Spinal cord (tissue), 10 donors: Measurements from ENCODE around the gene TRIM10. TPM values are rescaled to one million over a fixed set of nuclear protein-coding genes. Genes with fewer than 3 reads are reported as not detected.

Experiments
- DNase-seq, 6 donors: peaks; one replicate each; pipeline versions ENCODE4 v3.0.0 to v3.0.0-alpha.2; 2013 to 2015; ENCODE audit warnings: low spot score in 6 of 6, low read depth in 4 of 6
- H3K27ac ChIP-seq: one replicate; pipeline ENCODE4 v1.5.1; 2013; ENCODE audit warnings: low read depth, low read length, control low read depth
- H3K27me3 ChIP-seq: one replicate; pipeline ENCODE4 v1.6.1; 2013; ENCODE audit warnings: low read length; ENCODE audit not compliant: control insufficient read depth, insufficient read depth
- H3K36me3 ChIP-seq: one replicate; pipeline ENCODE4 v1.6.1; 2013; ENCODE audit warnings: low read length; ENCODE audit not compliant: control insufficient read depth, insufficient read depth
- H3K4me1 ChIP-seq: one replicate; pipeline ENCODE4 v1.6.1; 2013; ENCODE audit warnings: low read length; ENCODE audit not compliant: control insufficient read depth, insufficient read depth
- H3K4me3 ChIP-seq: one replicate; pipeline ENCODE4 v1.5.1; 2013; ENCODE audit warnings: low read depth, low read length, control low read depth
- H3K9me3 ChIP-seq: one replicate; pipeline ENCODE4 v1.6.1; 2013; ENCODE audit warnings: low read length; ENCODE audit not compliant: control insufficient read depth, insufficient read depth
- WGBS: methylation state at CpG from one replicate; pipeline ENCODE4 v1.1.5; 2013; ENCODE audit warnings: missing lambda C conversion rate; ENCODE audit not compliant: insufficient coverage; 5-methylcytosine and 5-hydroxymethylcytosine counted together
- long read RNA-seq, 4 donors: transcript quantifications; one replicate each; lab custom pipeline, GENCODE V29; 2026
- polyA plus RNA-seq, 2 donors: library from polyadenylated mRNA; unstranded; fragments of 120-200 nt; gene quantifications; one replicate each; pipeline ENCODE4 v1.2.1, GENCODE V29; 2013; ENCODE audit not compliant: insufficient read length in 2 of 2
- total RNA-seq, 2 donors: library from RNA; depleted of rRNA in 1 of 2; stranded (reverse); fragments of 120-200 nt in 1 of 2; fragments of >200 nt in 1 of 2; gene quantifications; one replicate each; pipeline versions ENCODE4 v1.2.3 to v1.2.4, GENCODE V29; 2013 to 2014
- donor health status: healthy.

TRIM10 gene
- 1 to 10 TPM in 1 of 2 donors, under 1 TPM in 1; 0.94 to 2.2 TPM for total RNA-seq
- under 1 TPM; 0.14 to 0.19 TPM for polyA plus RNA-seq
- long read RNA-seq, donor 1, result 0 reads
- long read RNA-seq, donor 2, result 0 reads
- long read RNA-seq, donor 3, result 0 reads
- long read RNA-seq, donor 4, result 0 reads

DNA sequence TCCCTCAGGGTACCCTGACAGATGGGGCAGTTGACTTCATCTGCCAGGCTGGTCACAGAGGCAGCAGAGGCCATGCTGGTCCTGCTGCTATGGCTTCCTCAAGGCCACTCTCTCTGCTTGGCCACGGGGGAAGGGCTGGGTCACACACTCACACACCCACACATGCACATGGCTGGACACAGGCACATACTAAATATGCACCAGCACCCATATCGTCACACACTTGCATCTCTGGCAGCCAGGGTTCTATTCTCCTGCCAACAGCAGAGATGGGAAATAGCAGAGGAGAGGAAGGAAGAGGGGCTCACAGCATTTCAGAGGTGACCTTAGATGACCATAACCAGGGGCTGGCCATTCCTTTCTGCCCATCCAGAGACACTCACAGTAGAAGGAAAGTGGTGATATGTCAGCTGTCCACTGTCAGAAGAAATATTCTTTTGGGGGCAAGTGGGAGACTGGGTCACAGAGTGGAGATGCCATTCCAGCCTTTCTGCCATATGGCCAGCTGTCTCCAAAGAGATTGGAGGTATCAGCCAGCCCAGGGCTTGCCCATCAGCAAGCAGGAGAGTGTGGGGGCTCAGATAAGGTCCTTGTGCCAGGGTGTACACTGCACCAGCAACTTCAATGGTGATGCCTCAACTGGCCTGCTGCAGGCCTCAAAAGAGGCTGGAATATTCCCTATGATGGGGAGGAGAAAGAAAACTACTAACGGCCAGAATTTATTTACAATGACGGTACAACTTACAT is at the start of gene TRIM10:
Gene TRIM10 (minus strand): TSS at position 427 of the 747 bp plus-strand sequence. CDS start 353 bp downstream, at position 74.
- no peak within 1 kb of the TSS for H3K27ac ChIP-seq
- no peak for DNase-seq
- 75% methylated on average over 1 of the region's 4 CpGs for WGBS
- peaks cover under 1% of the 10 kb centered on the region for H3K27me3 ChIP-seq
- H3K36me3 ChIP-seq, result no peaks in the 10 kb centered on the region
- no peaks in the 10 kb centered on the region for H3K9me3 ChIP-seq
- no peaks in the 10 kb centered on the region for H3K4me1 ChIP-seq
- no peak within 1 kb of the TSS for H3K4me3 ChIP-seq

- peak in 2 of 6 donors; percentile 40 to 44 for DNase-seq
- Histone ChIP-seq H3K27ac (peak overlapping the region; percentile 54), H3K27me3 (no peaks in the 10 kb centered on the region), H3K4me3 (no peak overlapping the region), H3K9me3 (no peaks in the 10 kb centered on the region), H3K36me3 (peaks cover 4% of the 10 kb centered on the region), H3K4me1 (peaks cover 13% of the 10 kb centered on the region)
- WGBS, result 61% methylated on average over 2 of the region's 4 CpGs
These were observed 46.7 kb upstream of the TRIM10 start for GRCh38 chr6:30207619-30208295.

DNA sequence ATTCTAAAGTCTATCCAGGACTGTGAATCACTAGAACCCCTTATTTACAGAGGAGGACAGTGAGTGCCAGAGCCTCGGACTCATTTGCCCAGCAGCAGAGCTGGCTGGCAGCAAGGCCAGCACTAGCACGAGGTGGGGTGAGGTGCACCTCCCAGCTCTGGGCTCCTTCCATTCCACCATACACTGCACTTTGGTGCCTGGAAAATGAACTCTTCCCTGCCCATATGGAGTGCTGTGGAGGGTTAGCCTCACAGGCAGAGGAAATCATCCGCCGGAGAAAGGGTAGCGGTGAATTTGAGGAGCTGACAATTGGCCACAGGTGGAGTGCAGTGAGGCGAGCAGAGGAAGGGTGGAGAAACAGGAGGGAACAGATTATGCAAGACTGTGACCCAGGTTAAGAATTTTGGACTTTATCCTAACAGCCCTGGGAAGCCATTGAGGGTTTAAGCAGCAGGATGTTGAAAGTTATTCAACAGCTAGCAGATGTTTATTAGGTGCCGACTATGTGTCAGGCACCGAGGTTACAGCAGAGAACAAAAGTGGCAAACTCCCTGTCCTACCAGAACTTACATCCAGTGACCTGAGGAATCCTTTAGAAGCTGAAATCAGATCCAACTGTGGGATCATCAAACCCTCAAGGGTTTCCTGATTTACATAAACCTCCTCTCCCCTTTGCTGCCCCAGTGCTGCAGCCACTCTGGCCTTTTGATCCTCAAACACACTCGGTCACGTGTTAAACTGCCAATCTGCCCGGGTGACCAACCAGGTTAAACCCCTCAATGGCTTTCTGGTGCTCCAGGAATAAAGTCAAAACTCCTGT is 46.0 kb upstream of the TRIM10 start:
- Histone ChIP-seq H3K36me3 (peaks cover 4% of the 10 kb centered on the region), H3K27ac (peak overlapping the region; percentile 54), H3K9me3 (no peaks in the 10 kb centered on the region), H3K4me1 (peaks cover 13% of the 10 kb centered on the region), H3K4me3 (no peak overlapping the region), H3K27me3 (no peaks in the 10 kb centered on the region)
- 48% methylated on average over 9 of the region's 11 CpGs for WGBS
- DNase-seq, result peak in 1 of 6 donors; percentile 23

GRCh38 chr6:30206152-30206551 is 45.1 kb upstream of the TRIM10 start:
- Histone ChIP-seq H3K27me3 (no peaks in the 10 kb centered on the region), H3K4me1 (peaks cover 13% of the 10 kb centered on the region), H3K27ac (no peak overlapping the region), H3K36me3 (peaks cover 4% of the 10 kb centered on the region), H3K9me3 (no peaks in the 10 kb centered on the region), H3K4me3 (no peak overlapping the region)
- 79% methylated on average over 7 of the region's 7 CpGs for WGBS
- DNase-seq, result no peak

DNA sequence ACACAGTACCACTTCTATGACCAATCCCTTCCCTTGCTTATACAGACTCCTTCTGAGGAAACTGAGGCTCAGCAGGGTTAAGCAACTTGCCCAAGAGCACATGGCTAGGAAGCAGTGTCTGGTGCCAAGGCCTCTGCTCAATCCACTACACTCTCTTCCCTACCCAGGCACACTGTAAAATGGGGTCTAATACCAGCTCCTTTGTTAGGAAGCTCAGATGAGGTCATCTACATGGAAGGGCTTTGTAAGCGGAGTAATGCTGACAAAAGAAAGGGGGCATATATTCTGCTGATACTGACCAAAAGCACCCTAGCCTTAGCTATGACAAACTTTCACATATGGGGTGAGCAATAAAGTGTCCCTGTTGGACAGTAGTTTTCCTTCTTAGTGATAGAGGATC is 43.1 kb upstream of the TRIM10 start:
- no CpG with 5 or more reads among the region's 1 CpG for WGBS
- Histone ChIP-seq H3K27me3 (no peaks in the 10 kb centered on the region), H3K4me1 (peaks cover 13% of the 10 kb centered on the region), H3K4me3 (no peak overlapping the region), H3K27ac (no peak overlapping the region), H3K9me3 (no peaks in the 10 kb centered on the region), H3K36me3 (peaks cover 18% of the 10 kb centered on the region)
- no peak for DNase-seq

GRCh38 chr6:30202366-30202765 is 41.4 kb upstream of the TRIM10 start:
- Histone ChIP-seq H3K4me1 (peaks cover 11% of the 10 kb centered on the region), H3K4me3 (no peak overlapping the region), H3K36me3 (peaks cover 33% of the 10 kb centered on the region), H3K27me3 (no peaks in the 10 kb centered on the region), H3K9me3 (no peaks in the 10 kb centered on the region), H3K27ac (no peak overlapping the region)
- DNase-seq, result no peak
- WGBS, result no CpG with 5 or more reads among the region's 4 CpGs

DNA sequence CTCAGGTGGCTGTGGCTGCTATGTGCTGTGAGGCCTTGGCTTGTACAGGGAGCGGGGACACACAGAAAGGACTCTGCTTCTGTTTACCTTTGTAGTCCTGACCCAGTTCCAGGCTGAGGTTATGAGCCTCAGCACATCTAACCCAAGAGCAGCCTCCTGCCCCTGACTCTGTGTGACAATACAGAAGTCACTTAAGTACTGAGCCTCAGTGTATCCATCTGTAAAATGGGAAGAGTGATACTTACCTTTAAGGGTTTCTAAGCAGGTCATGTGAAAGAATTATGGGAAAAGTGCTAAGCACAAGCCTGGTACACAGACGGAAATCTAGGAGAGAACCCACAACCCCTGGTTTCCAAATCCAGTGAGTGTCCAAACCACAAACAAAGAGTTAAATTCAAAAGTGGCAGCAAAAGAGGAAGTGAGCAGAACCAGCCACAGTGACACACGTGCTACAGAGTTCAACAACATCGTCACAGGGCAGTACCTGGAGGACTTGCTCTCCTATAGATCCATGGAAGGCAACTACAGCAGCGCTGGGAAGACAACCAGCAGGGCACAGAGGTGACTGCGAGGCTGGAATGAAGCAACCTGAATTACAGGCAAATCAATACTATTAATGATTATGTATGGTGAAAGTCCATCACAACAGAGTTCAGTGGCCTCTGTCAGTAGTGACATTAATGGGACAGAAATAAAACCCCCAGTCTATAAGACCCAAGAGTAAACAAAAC is 39.7 kb upstream of the TRIM10 start:
- Histone ChIP-seq H3K27ac (no peak overlapping the region), H3K27me3 (no peaks in the 10 kb centered on the region), H3K36me3 (peaks cover 47% of the 10 kb centered on the region), H3K9me3 (no peaks in the 10 kb centered on the region), H3K4me1 (no peaks in the 10 kb centered on the region), H3K4me3 (no peak overlapping the region)
- no peak for DNase-seq
- WGBS, result 87% methylated on average over 4 of the region's 6 CpGs

DNA sequence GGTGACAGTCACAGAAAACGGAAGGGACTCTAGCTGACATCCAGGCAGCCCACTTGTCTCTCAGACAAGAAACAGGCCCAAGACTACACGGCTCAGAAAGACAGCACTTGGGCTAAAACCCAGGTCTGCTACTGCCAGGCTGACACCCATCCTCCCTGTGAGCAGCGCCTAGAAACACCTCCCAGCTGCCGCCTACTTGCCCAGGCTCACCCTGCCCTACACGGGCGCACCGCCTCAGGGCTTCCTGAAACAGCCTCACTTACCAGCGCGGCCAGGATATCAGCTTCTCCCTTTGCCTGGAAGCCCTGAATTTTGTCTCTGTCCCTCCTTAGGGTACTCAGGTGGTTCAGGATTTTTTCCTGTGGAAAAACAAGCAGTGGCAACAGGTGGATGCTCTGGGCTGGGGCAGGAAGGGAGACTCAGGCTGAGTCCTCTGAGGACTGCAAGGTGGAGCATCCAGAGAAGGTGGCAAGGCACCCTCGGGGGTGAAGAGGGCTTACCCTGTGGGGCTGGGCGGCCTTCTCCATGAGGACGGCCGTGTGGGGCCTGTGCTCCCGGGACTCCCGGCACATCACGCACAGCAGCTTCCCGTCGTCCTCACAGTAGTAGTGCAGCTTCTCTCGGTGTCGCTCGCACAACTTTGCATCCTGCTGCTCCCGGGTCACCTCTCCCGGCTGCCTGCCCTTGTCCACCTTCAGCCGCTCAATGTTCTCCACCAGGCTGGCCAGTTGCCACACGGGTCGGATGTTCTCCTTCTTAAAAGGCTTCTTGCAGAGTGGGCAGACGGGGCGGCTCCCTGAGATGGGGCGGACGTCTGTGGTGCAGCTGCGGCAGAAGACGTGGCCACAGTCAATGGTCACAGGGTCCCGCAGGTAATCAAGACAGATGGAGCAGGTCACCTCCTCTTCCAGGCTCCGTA is 37.4 kb upstream of the TRIM10 start:
- 96% methylated on average over 34 of the region's 34 CpGs for WGBS
- Histone ChIP-seq H3K4me3 (no peak overlapping the region), H3K4me1 (no peaks in the 10 kb centered on the region), H3K36me3 (peaks cover 58% of the 10 kb centered on the region), H3K9me3 (no peaks in the 10 kb centered on the region), H3K27me3 (no peaks in the 10 kb centered on the region), H3K27ac (no peak overlapping the region)
- DNase-seq, result no peak
